SK-N-SH (cell line): ENCODE data around the gene PRDX6. TPM values are rescaled to one million over a fixed set of nuclear protein-coding genes. Genes with fewer than 3 reads are reported as not detected.

Experiments
- CTCF ChIA-PET: fragments of 300-600, 350-600 bp; formaldehyde crosslinking; extraction: SDS; loops from one replicate; lab custom pipeline; 2021; lab: Yijun Ruan, JAX
- POLR2A ChIA-PET: fragments of 350-600 bp; sonication (Branson Sonifier 250); formaldehyde crosslinking; extraction: SDS; loops from one replicate; lab custom pipeline; 2020; ENCODE audit warnings: antibody characterized with exemption, inconsistent platforms; lab: Yijun Ruan, JAX
- DNase-seq: peaks from one replicate; pipeline ENCODE4 v3.0.0; 2012
- H2AFZ ChIP-seq: fragments of 200-600 bp; sonication (generic); 2 replicates; pipeline ENCODE4 v1.8.1; 2016; ENCODE audit warnings: antibody characterized with exemption, mild to moderate bottlenecking, low read depth
- H3F3A ChIP-seq: fragments of 200-600 bp; sonication (generic); replicated peaks from 2 replicates; pipeline ENCODE3; 2016; ENCODE audit warnings: antibody characterized with exemption, mild to moderate bottlenecking; ENCODE audit not compliant: insufficient read depth
- H3K27ac ChIP-seq, 2 experiments: fragments of 200-500 bp in 1 of 2; fragments of 200-600 bp in 1 of 2; sonication (Bioruptor generic) in 1 of 2; sonication (generic), shearing (Covaris generic) in 1 of 2; 2 replicates each; pipeline versions ENCODE4 v1.5.1 to v1.6.1; 2014 to 2016; ENCODE audit warnings: low read depth in 2 of 2, inconsistent platforms in 1 of 2, low read length in 1 of 2, mild to moderate bottlenecking in 1 of 2, mixed read lengths in 1 of 2
- H3K27me3 ChIP-seq: fragments of 200-600 bp; sonication (generic), shearing (Covaris generic); 2 replicates; pipeline ENCODE4 v1.6.1; 2016; ENCODE audit warnings: mixed run types; ENCODE audit not compliant: insufficient read depth
- H3K36me3 ChIP-seq, 2 experiments: fragments of 200-500 bp in 1 of 2; fragments of 200-600 bp in 1 of 2; sonication (Bioruptor generic) in 1 of 2; sonication (generic) in 1 of 2; replicated peaks in 1 of 2; 2 replicates each; pipeline versions ENCODE3 to v1.5.1; 2014 to 2016; ENCODE audit warnings: low read length in 1 of 2, mild to moderate bottlenecking in 1 of 2; ENCODE audit not compliant: insufficient read depth in 2 of 2, control insufficient read depth in 1 of 2
- H3K4me1 ChIP-seq, 2 experiments: fragments of 200-500 bp in 1 of 2; fragments of 200-600 bp in 1 of 2; sonication (Bioruptor generic) in 1 of 2; sonication (generic), shearing (Covaris generic) in 1 of 2; 2 replicates each; pipeline versions ENCODE4 v1.5.1 to v1.6.1; 2014 to 2016; ENCODE audit warnings: low read depth in 1 of 2, low read length in 1 of 2, mixed run types in 1 of 2; ENCODE audit not compliant: insufficient read depth in 2 of 2, control insufficient read depth in 1 of 2
- H3K4me2 ChIP-seq: fragments of 200-600 bp; sonication (generic), shearing (Covaris generic); 2 replicates; pipeline ENCODE4 v1.6.1; 2017; ENCODE audit warnings: mixed run types
- H3K4me3 ChIP-seq, 2 experiments: fragments of 200-500 bp in 1 of 2; fragments of 200-600 bp in 1 of 2; sonication (Bioruptor generic) in 1 of 2; sonication (generic), shearing (Covaris generic) in 1 of 2; 2 replicates each; pipeline versions ENCODE4 v1.5.1 to v1.8.1; 2014 to 2016; ENCODE audit warnings: low read depth in 2 of 2, inconsistent platforms in 1 of 2, low read length in 1 of 2, mild to moderate bottlenecking in 1 of 2, mixed read lengths in 1 of 2, moderate library complexity in 1 of 2
- H3K79me2 ChIP-seq: fragments of 200-600 bp; sonication (generic); 2 replicates; pipeline ENCODE4 v1.8.1; 2017; ENCODE audit warnings: mild to moderate bottlenecking; ENCODE audit not compliant: insufficient read depth
- H3K9ac ChIP-seq: fragments of 200-600 bp; sonication (generic); 2 replicates; pipeline ENCODE4 v1.6.1; 2017; ENCODE audit warnings: mixed run types
- H3K9me2 ChIP-seq: fragments of 200-600 bp; sonication (generic); 2 replicates; pipeline ENCODE4 v1.6.1; 2017; ENCODE audit warnings: mixed run types
- H3K9me3 ChIP-seq: fragments of 200-600 bp; sonication (generic); 2 replicates; pipeline ENCODE4 v1.6.1; 2017; ENCODE audit warnings: mixed run types, mild to moderate bottlenecking, moderate library complexity
- H4K20me1 ChIP-seq: fragments of 200-600 bp; sonication (generic); 2 replicates; pipeline ENCODE4 v1.6.1; 2017; ENCODE audit warnings: mild to moderate bottlenecking, mixed run types; ENCODE audit not compliant: insufficient read depth
- EP300 ChIP-seq, 2 experiments: IDR thresholded peaks; 2 replicates each; pipeline versions ENCODE4 v1.4.0 to v1.6.1; 2012; ENCODE audit warnings: borderline replicate concordance in 1 of 2, low read depth in 1 of 2, low read length in 1 of 2
- NRF1 ChIP-seq: IDR thresholded peaks from 2 replicates; pipeline ENCODE4 v1.6.1; 2012; ENCODE audit warnings: low read depth, mild to moderate bottlenecking, low read length
- RAD21 ChIP-seq: IDR thresholded peaks from 2 replicates; pipeline ENCODE4 v1.6.1; 2012; ENCODE audit warnings: mild to moderate bottlenecking, low read length
- RFX5 ChIP-seq: IDR thresholded peaks from 2 replicates; pipeline ENCODE4 v1.6.1; 2012; ENCODE audit warnings: mild to moderate bottlenecking, improper control_type of control experiment, low read length
- SIN3A ChIP-seq: IDR thresholded peaks from 2 replicates; pipeline ENCODE4 v1.6.1; 2012; ENCODE audit warnings: low read depth, mild to moderate bottlenecking, low read length, moderate library complexity, borderline replicate concordance
- TAF1 ChIP-seq: IDR thresholded peaks from 2 replicates; pipeline ENCODE4 v1.6.1; 2012; ENCODE audit warnings: low read depth, mild to moderate bottlenecking, low read length, moderate library complexity, borderline replicate concordance
- USF1 ChIP-seq: IDR thresholded peaks from 2 replicates; pipeline ENCODE4 v1.4.0; 2012; ENCODE audit warnings: low read depth, borderline replicate concordance
- WGBS: methylation state at CpG from one replicate; pipeline ENCODE4 v1.1.6; 2017; ENCODE audit warnings: low lambda C conversion rate; 5-methylcytosine and 5-hydroxymethylcytosine counted together
- polyA plus RNA-seq, 3 experiments: library from polyadenylated mRNA; depleted of rRNA; stranded (reverse); fragments of >200 nt; gene quantifications; 2 replicates each; pipeline ENCODE4 v1.2.3, GENCODE V29; 2012
- TF ChIP-seq, protein P1 (sequence below): fragments of 200-600 bp; sonication (generic); IDR thresholded peaks from 2 replicates; pipeline ENCODE4 v1.6.1; 2017; ENCODE audit warnings: antibody characterized with exemption, mild to moderate bottlenecking, moderate library complexity

PRDX6 gene
- polyA plus RNA-seq, 1 of the 3 experiments (the other 2 are of a cell fraction), result 224 TPM

GRCh38 chr1:173529106-173529505, 52.0 kb downstream of the PRDX6 start (continued):
- no peak for TF ChIP-seq USF1
- TF ChIP-seq EP300 (IDR thresholded peaks at IDR 0.05; ENCODE audit: borderline replicate concordance in 1 of 2, low read depth in 1 of 2, low read length in 1 of 2), result no peak
- TF ChIP-seq NRF1, result no peak
- TF ChIP-seq, protein P1, sequence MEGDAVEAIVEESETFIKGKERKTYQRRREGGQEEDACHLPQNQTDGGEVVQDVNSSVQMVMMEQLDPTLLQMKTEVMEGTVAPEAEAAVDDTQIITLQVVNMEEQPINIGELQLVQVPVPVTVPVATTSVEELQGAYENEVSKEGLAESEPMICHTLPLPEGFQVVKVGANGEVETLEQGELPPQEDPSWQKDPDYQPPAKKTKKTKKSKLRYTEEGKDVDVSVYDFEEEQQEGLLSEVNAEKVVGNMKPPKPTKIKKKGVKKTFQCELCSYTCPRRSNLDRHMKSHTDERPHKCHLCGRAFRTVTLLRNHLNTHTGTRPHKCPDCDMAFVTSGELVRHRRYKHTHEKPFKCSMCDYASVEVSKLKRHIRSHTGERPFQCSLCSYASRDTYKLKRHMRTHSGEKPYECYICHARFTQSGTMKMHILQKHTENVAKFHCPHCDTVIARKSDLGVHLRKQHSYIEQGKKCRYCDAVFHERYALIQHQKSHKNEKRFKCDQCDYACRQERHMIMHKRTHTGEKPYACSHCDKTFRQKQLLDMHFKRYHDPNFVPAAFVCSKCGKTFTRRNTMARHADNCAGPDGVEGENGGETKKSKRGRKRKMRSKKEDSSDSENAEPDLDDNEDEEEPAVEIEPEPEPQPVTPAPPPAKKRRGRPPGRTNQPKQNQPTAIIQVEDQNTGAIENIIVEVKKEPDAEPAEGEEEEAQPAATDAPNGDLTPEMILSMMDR, result no peak

- POLR2A ChIA-PET, result no interaction called here
- H3K27ac ChIP-seq, result no peak overlapping the region
- H3K9ac ChIP-seq, result no peak overlapping the region
- no peaks in the 10 kb centered on the region for H3K9me3 ChIP-seq
- H3F3A ChIP-seq, result no peaks in the 10 kb centered on the region
- H3K9me2 ChIP-seq, result no peaks in the 10 kb centered on the region
- TF ChIP-seq NRF1 (no peak), SIN3A (no peak), RAD21 (no peak), TAF1 (no peak), RFX5 (no peak)
- TF ChIP-seq, protein P1, result no peak
- no peaks in the 10 kb centered on the region for H3K36me3 ChIP-seq
- H3K79me2 ChIP-seq, result no peaks in the 10 kb centered on the region
- no peaks in the 10 kb centered on the region for H3K27me3 ChIP-seq
- DNase-seq, result no peak
- no peak overlapping the region for H3K4me2 ChIP-seq
- 62% methylated on average over 4 of the region's 4 CpGs for WGBS
- H4K20me1 ChIP-seq, result no peaks in the 10 kb centered on the region
- CTCF ChIA-PET, result interaction anchor here (0.6 to 1.1 kb wide), 2 partner anchors 8 to 79 kb away, joined by 3 to 4 read pairs; no protein-coding TSS in a partner anchor
- peak overlapping the region; percentile 50; the same call in 1 of the 2 replicates for H2AFZ ChIP-seq
- no peaks in the 10 kb centered on the region; a peak in 1 of 4 replicates for H3K4me1 ChIP-seq
- no peak overlapping the region for H3K4me3 ChIP-seq
Observed at GRCh38 chr1:173530795-173531693, 53.9 kb downstream of the PRDX6 start.
